Measurements from ENCODE around the gene ARFRP1. TPM values are rescaled to one million over a fixed set of nuclear protein-coding genes. Genes with fewer than 3 reads are reported as not detected.

ARFRP1 gene
- total RNA-seq, 4 donors from 2014 or later, result 26.9 to 35.1 (median 27.8) TPM

- no peak overlapping the region for H3K27ac ChIP-seq
- DNase-seq, result no peak
- TF ChIP-seq CTCF (IDR thresholded peaks at IDR 0.05 in 4 of 5, conservative IDR thresholded peaks at IDR 0.05 in 1 of 5), result no peak
- ATAC-seq, result no peak
- intact Hi-C loops (cut with DNase I; ENCODE audit: low total_unique reads) (no loop called here), in situ Hi-C loops (cut with MboI; ENCODE audit: low sequenced_read_pairs in 4 of 4) (no loop called here)
- peaks cover 0 to 8% of the 10 kb centered on the region in 2 donors for H3K4me1 ChIP-seq
- peaks cover 0 to 34% of the 10 kb centered on the region in 2 donors for H3K36me3 ChIP-seq
- H3K4me3 ChIP-seq, result no peak overlapping the region
- no peaks in the 10 kb centered on the region for H3K27me3 ChIP-seq
- no peaks in the 10 kb centered on the region for H3K9me3 ChIP-seq
Observed at GRCh38 chr20:63680427-63680826, 27.3 kb downstream of the ARFRP1 start.

DNA sequence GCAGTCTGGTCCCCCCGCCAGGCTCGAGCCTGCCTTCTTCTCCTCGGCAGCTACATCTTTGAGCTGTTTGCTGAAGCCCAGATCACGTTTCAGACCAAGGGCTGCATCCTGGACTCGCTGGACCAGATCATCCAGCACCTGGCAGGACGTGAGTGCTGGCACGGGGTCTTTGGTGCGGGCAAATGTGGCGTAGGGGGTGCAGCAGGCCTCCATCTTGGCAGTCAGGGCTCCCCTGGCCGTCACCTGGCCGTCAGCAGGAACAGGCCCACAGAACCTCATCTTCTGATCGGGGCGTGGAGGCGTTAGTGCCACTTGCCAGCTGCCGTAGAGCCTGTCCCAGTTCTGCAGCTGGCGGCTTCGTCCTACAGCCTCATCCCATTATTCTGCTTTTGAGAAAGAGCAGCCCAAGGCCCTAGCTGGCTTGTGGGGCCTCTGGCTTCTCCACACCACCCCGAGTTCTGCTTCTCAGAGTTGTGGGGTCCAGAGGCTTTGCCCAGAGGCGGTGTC lies 27.9 kb downstream of the ARFRP1 start:
- H3K27ac ChIP-seq, result no peak overlapping the region
- intact Hi-C loops (cut with DNase I; ENCODE audit: low total_unique reads) (no loop called here), in situ Hi-C loops (cut with MboI; ENCODE audit: low sequenced_read_pairs in 4 of 4) (no loop called here)
- TF ChIP-seq CTCF (IDR thresholded peaks at IDR 0.05 in 4 of 5, conservative IDR thresholded peaks at IDR 0.05 in 1 of 5) (no peak), POLR2A (IDR thresholded peaks at IDR 0.05) (no peak)
- peaks cover 0 to 8% of the 10 kb centered on the region in 2 donors for H3K4me1 ChIP-seq
- ATAC-seq (no peak), DNase-seq (no peak)
- H3K4me3 ChIP-seq, result no peak overlapping the region
- H3K36me3 ChIP-seq, result peaks cover 0 to 40% of the 10 kb centered on the region in 2 donors
- H3K9me3 ChIP-seq, result no peaks in the 10 kb centered on the region
- no peaks in the 10 kb centered on the region for H3K27me3 ChIP-seq

DNA sequence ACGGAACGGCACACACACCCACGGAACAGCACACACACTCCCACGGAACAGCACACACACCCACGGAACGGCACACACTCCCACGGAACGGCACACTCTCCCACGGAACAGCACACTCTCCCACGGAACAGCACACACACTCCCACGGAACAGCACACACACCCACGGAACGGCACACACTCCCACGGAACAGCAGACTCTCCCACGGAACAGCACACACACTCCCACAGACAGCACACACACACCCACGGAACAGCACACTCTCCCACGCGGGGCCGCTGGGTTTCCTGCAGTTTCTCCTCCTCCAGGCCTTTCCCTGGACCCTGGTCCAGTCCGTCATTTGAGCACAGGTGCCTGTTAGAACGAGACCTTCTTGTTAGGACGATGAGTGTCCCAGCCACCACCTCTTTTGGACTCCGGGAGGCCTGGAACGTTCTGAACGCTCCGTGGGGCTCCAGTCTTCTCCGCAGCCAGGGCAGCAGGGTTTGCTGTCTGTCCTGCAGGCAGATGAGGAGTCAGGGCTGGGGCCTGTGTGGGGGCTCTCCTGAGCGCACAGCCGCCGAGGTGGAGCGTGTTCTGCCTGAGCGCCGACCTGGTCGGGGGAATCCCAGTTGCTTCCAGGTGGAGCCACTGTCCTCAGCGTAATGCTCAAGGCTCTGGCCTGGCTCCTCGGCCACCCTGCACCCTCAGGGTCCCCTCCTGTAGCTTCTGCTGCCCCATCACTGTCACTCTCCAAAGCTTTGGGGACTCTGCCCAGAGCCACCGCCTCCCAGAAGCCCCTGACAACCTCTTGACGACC lies 28.9 kb downstream of the ARFRP1 start:
- no peaks in the 10 kb centered on the region for H3K27me3 ChIP-seq
- peaks cover 0 to 8% of the 10 kb centered on the region in 2 donors for H3K4me1 ChIP-seq
- DNase-seq (no peak), ATAC-seq (no peak)
- intact Hi-C loops (cut with DNase I; ENCODE audit: low total_unique reads), result no loop called here
- no peak for TF ChIP-seq POLR2A (IDR thresholded peaks at IDR 0.05)
- TF ChIP-seq CTCF (IDR thresholded peaks at IDR 0.05 in 4 of 5, conservative IDR thresholded peaks at IDR 0.05 in 1 of 5), result no peak
- H3K4me3 ChIP-seq, result no peak overlapping the region
- in situ Hi-C loops (cut with MboI; ENCODE audit: low sequenced_read_pairs in 4 of 4), result no loop called here
- peaks cover 0 to 50% of the 10 kb centered on the region in 2 donors for H3K36me3 ChIP-seq
- no peaks in the 10 kb centered on the region for H3K9me3 ChIP-seq
- H3K27ac ChIP-seq, result no peak overlapping the region

DNA sequence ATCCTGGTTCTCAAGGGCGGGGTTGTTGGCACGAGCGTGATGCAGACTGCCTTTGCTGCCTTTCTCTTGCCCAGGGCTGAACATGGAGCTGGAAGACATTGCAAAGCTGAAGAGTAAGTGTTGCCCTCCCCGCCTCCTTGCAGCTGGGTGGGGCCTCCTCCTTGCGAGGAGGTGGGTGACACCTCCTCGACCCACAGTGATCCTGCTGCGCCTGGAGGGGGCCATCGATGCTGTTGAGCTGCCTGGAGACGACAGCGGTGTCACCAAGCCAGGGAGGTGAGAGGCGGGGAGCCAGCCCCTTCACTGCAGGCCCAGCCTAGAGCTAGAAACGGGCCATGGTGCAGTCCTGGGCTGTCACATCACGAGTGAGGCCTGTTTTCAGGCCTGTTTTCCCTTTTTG lies 29.7 kb downstream of the ARFRP1 start:
- DNase-seq, result no peak
- ATAC-seq, result no peak
- Histone ChIP-seq H3K36me3 (peaks cover 0 to 52% of the 10 kb centered on the region in 2 donors), H3K9me3 (no peaks in the 10 kb centered on the region), H3K27ac (no peak overlapping the region), H3K27me3 (no peaks in the 10 kb centered on the region), H3K4me1 (peaks cover 0 to 8% of the 10 kb centered on the region in 2 donors), H3K4me3 (no peak overlapping the region)
- intact Hi-C loops (cut with DNase I; ENCODE audit: low total_unique reads) (no loop called here), in situ Hi-C loops (cut with MboI; ENCODE audit: low sequenced_read_pairs in 4 of 4) (no loop called here)
- TF ChIP-seq POLR2A (IDR thresholded peaks at IDR 0.05) (no peak), CTCF (IDR thresholded peaks at IDR 0.05 in 4 of 5, conservative IDR thresholded peaks at IDR 0.05 in 1 of 5) (no peak)

All from gastrocnemius medialis (tissue), 4 donors.